Hepatocyte (in vitro differentiated cells): ENCODE data around the gene ARL6IP5. TPM values are rescaled to one million over a fixed set of nuclear protein-coding genes. Genes with fewer than 3 reads are reported as not detected.

Experiments
- DNase-seq: peaks from one replicate; pipeline ENCODE4 v3.0.0-alpha.2; 2016; ENCODE audit warnings: low spot score
- H2AFZ ChIP-seq: fragments of 200-600 bp; sonication (generic); 2 replicates; pipeline ENCODE4 v1.6.0; 2016; ENCODE audit warnings: antibody characterized with exemption, mild to moderate bottlenecking
- H3K27ac ChIP-seq: fragments of 200-600 bp; sonication (generic); 2 replicates; pipeline ENCODE4 v1.5.1; 2016; ENCODE audit warnings: mild to moderate bottlenecking
- H3K27me3 ChIP-seq: fragments of 200-600 bp; sonication (generic); 2 replicates; pipeline ENCODE4 v1.6.1; 2016
- H3K36me3 ChIP-seq: fragments of 200-600 bp; sonication (generic); replicated peaks from 2 replicates; pipeline ENCODE4 v1.5.1; 2016; ENCODE audit warnings: low read depth; ENCODE audit not compliant: insufficient read depth
- H3K4me1 ChIP-seq: fragments of 200-600 bp; sonication (generic); 2 replicates; pipeline ENCODE4 v1.5.1; 2016; ENCODE audit warnings: mild to moderate bottlenecking, moderate library complexity; ENCODE audit not compliant: insufficient read depth
- H3K4me2 ChIP-seq: fragments of 200-600 bp; sonication (generic); 2 replicates; pipeline ENCODE4 v1.6.0; 2016
- H3K4me3 ChIP-seq: fragments of 200-600 bp; sonication (generic); 2 replicates; pipeline ENCODE4 v1.5.1; 2016; ENCODE audit warnings: mild to moderate bottlenecking
- H3K79me2 ChIP-seq: fragments of 200-600 bp; sonication (generic); 2 replicates; pipeline ENCODE4 v1.6.0; 2017; ENCODE audit warnings: mild to moderate bottlenecking
- H3K9me2 ChIP-seq: fragments of 200-600 bp; sonication (generic); replicated peaks from 2 replicates; pipeline ENCODE4 v1.6.0; 2017; ENCODE audit warnings: mild to moderate bottlenecking; ENCODE audit not compliant: insufficient read depth
- H3K9me3 ChIP-seq: fragments of 200-600 bp; sonication (generic); 2 replicates; pipeline ENCODE4 v1.5.1; 2016; ENCODE audit warnings: low read depth, mild to moderate bottlenecking
- H4K20me1 ChIP-seq: fragments of 200-600 bp; sonication (generic); 2 replicates; pipeline ENCODE4 v1.6.0; 2016; ENCODE audit warnings: mild to moderate bottlenecking; ENCODE audit not compliant: insufficient read depth, poor library complexity, severe bottlenecking
- CTCF ChIP-seq: fragments of 200-600 bp; sonication (generic); IDR thresholded peaks from 2 replicates; pipeline ENCODE4 v1.5.1; 2016; ENCODE audit warnings: antibody characterized with exemption, mild to moderate bottlenecking; ENCODE audit not compliant: poor library complexity
- EZH2 ChIP-seq: fragments of 200-600 bp; sonication (generic); IDR thresholded peaks from 2 replicates; pipeline ENCODE4 v1.6.1; 2016; ENCODE audit warnings: antibody characterized with exemption, mild to moderate bottlenecking, borderline replicate concordance
- EZH2phosphoT487 ChIP-seq: fragments of 200-600 bp; sonication (generic); IDR thresholded peaks from one replicate; pipeline ENCODE4 v1.6.1; 2018; ENCODE audit warnings: antibody characterized with exemption, mild to moderate bottlenecking, low read depth, moderate library complexity; ENCODE audit not compliant: unreplicated experiment, severe bottlenecking
- WGBS: methylation state at CpG from one replicate; pipeline ENCODE4 v1.1.6; 2016; ENCODE audit warnings: low lambda C conversion rate; ENCODE audit errors: missing lambda C conversion rate; 5-methylcytosine and 5-hydroxymethylcytosine counted together
- polyA plus RNA-seq: library from polyadenylated mRNA; unstranded; fragments of >200 nt; fragmentation: Nextera tagmentation; extraction: Ambion mirVana; gene quantifications from 2 replicates; pipeline ENCODE4 v1.2.1, GENCODE V29; 2016
- total RNA-seq: library from RNA; depleted of rRNA; stranded (reverse); fragments of >200 nt; gene quantifications from 2 replicates; pipeline ENCODE4 v1.2.3, GENCODE V29; 2014

Gene ARL6IP5
- total and polyA plus RNA-seq, 2 experiments from 2014 or later: 72.2 to 103 TPM

DNA sequence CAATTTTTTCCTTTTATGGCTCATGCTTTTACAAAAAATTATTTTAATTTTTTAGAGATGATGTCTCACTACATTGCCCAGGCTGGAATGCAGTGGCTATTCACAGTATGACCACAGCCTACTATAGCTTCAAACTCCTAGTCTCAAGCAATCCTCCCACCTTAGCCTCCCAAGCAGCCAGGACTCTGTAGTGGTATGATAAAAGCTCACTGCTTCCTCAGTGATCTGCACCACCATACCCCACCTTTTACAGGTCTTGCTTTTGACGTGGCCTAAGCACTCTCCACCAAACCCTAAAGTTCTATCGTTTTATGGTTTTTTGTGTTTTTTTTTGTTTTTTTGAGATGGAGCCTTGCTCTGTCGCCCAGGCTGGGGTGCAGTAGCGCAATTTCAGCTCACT is 18.6 kb upstream of the ARL6IP5 start:
- no peaks in the 10 kb centered on the region for H3K9me3 ChIP-seq
- H3K4me3 ChIP-seq: no peak overlapping the region
- peaks cover 11% of the 10 kb centered on the region for H3K79me2 ChIP-seq
- H3K4me2 ChIP-seq: no peak overlapping the region
- WGBS: 88% methylated on average over 4 of the region's 4 CpGs
- H4K20me1 ChIP-seq: no peaks in the 10 kb centered on the region
- no peaks in the 10 kb centered on the region for H3K9me2 ChIP-seq
- H3K4me1 ChIP-seq: no peaks in the 10 kb centered on the region
- H3K27me3 ChIP-seq: no peaks in the 10 kb centered on the region
- no peak overlapping the region for H2AFZ ChIP-seq
- H3K27ac ChIP-seq: no peak overlapping the region
- TF ChIP-seq CTCF: no peak
- TF ChIP-seq EZH2: no peak
- no peak for TF ChIP-seq EZH2phosphoT487
- no peaks in the 10 kb centered on the region for H3K36me3 ChIP-seq
- no peak for DNase-seq

- H3K9me3 ChIP-seq: no peaks in the 10 kb centered on the region
- 100% methylated on average over 3 of the region's 3 CpGs for WGBS
- DNase-seq: no peak
- H3K27ac ChIP-seq: no peak overlapping the region
- H3K4me3 ChIP-seq: no peak overlapping the region
- H3K36me3 ChIP-seq: no peaks in the 10 kb centered on the region
- H3K4me2 ChIP-seq: no peak overlapping the region
- H4K20me1 ChIP-seq: no peaks in the 10 kb centered on the region
- H3K4me1 ChIP-seq: no peaks in the 10 kb centered on the region
- peaks cover 68% of the 10 kb centered on the region for H3K79me2 ChIP-seq
- H2AFZ ChIP-seq: no peak overlapping the region
- H3K9me2 ChIP-seq: no peaks in the 10 kb centered on the region
- TF ChIP-seq EZH2 (no peak), EZH2phosphoT487 (no peak), CTCF (no peak)
- H3K27me3 ChIP-seq: no peaks in the 10 kb centered on the region
Observed at GRCh38 chr3:69072928-69073327, 11.8 kb upstream of the ARL6IP5 start.

- TF ChIP-seq EZH2 (no peak), EZH2phosphoT487 (no peak), CTCF (no peak)
- H3K79me2 ChIP-seq: peaks cover 58% of the 10 kb centered on the region
Observed at GRCh38 chr3:69079269-69080159, 5.2 kb upstream of the ARL6IP5 start.

More at GRCh38 chr3:69079269-69080159, 5.2 kb upstream of the ARL6IP5 start:
- Histone ChIP-seq H3K27me3 (no peaks in the 10 kb centered on the region), H4K20me1 (no peaks in the 10 kb centered on the region), H3K4me1 (peaks cover 37% of the 10 kb centered on the region), H3K4me3 (peak overlapping the region; percentile 72), H3K4me2 (peak overlapping the region; percentile 90), H3K9me3 (no peaks in the 10 kb centered on the region), H3K36me3 (no peaks in the 10 kb centered on the region), H3K9me2 (no peaks in the 10 kb centered on the region), H3K27ac (peak overlapping the region; percentile 82), H2AFZ (peak overlapping the region; percentile 76)
- 6% methylated on average over 15 of the region's 29 CpGs for WGBS
- peak; percentile 43 for DNase-seq
